Ascending aorta (tissue), 2 donors: Measurements from ENCODE around the gene KBTBD8. TPM values are rescaled to one million over a fixed set of nuclear protein-coding genes. Genes with fewer than 3 reads are reported as not detected.
A peak's percentile ranks its signal among the peaks of the same experiment; 100 is the strongest.

Experiments
- DNase-seq, 2 donors: peaks; one replicate each; pipeline ENCODE4 v3.0.0-alpha.2; 2019; ENCODE audit warnings: low spot score in 2 of 2
- H3K27ac ChIP-seq, 2 donors: fragments of 200-600 bp; sonication (generic); one replicate each; pipeline ENCODE4 v1.5.1; 2016 to 2017; ENCODE audit warnings: mild to moderate bottlenecking in 1 of 2
- H3K27me3 ChIP-seq: fragments of 200-600 bp; sonication (generic); one replicate; pipeline ENCODE4 v1.5.1; 2017
- H3K36me3 ChIP-seq, 2 donors: fragments of 200-600 bp; sonication (generic); one replicate each; pipeline ENCODE4 v1.5.1; 2016
- H3K4me1 ChIP-seq, 2 donors: fragments of 200-600 bp; sonication (generic); one replicate each; pipeline ENCODE4 v1.5.1; 2016 to 2017; ENCODE audit warnings: mild to moderate bottlenecking in 1 of 2
- H3K4me3 ChIP-seq, 2 donors: fragments of 200-600 bp; sonication (generic); one replicate each; pipeline ENCODE4 v1.5.1; 2016 to 2017; ENCODE audit warnings: mild to moderate bottlenecking in 1 of 2
- H3K9me3 ChIP-seq, 2 donors: fragments of 200-600 bp; sonication (generic); one replicate each; pipeline ENCODE4 v1.5.1; 2016
- intact Hi-C: fragments of 100-400 bp; cut with DNase I; formaldehyde crosslinking; loops from one replicate; pipeline ENCODE4 v1.15.1; 2023
- total RNA-seq: library from RNA; depleted of rRNA; stranded (reverse); fragments of >200 nt; gene quantifications from one replicate; pipeline ENCODE4 v1.1.0, GENCODE V29; 2016
- TF ChIP-seq, protein P1 (sequence below), 3 experiments: fragments of 200-600 bp in 2 of 3; fragments of 450-650 bp in 1 of 3; sonication (generic) in 2 of 3; IDR thresholded peaks; one replicate each; pipeline ENCODE4 v1.5.1; 2016 to 2019; ENCODE audit warnings: antibody characterized with exemption in 3 of 3, mild to moderate bottlenecking in 1 of 3, moderate library complexity in 1 of 3

Gene KBTBD8, protein sequence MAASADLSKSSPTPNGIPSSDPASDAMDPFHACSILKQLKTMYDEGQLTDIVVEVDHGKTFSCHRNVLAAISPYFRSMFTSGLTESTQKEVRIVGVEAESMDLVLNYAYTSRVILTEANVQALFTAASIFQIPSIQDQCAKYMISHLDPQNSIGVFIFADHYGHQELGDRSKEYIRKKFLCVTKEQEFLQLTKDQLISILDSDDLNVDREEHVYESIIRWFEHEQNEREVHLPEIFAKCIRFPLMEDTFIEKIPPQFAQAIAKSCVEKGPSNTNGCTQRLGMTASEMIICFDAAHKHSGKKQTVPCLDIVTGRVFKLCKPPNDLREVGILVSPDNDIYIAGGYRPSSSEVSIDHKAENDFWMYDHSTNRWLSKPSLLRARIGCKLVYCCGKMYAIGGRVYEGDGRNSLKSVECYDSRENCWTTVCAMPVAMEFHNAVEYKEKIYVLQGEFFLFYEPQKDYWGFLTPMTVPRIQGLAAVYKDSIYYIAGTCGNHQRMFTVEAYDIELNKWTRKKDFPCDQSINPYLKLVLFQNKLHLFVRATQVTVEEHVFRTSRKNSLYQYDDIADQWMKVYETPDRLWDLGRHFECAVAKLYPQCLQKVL
- total RNA-seq: not detected

DNA sequence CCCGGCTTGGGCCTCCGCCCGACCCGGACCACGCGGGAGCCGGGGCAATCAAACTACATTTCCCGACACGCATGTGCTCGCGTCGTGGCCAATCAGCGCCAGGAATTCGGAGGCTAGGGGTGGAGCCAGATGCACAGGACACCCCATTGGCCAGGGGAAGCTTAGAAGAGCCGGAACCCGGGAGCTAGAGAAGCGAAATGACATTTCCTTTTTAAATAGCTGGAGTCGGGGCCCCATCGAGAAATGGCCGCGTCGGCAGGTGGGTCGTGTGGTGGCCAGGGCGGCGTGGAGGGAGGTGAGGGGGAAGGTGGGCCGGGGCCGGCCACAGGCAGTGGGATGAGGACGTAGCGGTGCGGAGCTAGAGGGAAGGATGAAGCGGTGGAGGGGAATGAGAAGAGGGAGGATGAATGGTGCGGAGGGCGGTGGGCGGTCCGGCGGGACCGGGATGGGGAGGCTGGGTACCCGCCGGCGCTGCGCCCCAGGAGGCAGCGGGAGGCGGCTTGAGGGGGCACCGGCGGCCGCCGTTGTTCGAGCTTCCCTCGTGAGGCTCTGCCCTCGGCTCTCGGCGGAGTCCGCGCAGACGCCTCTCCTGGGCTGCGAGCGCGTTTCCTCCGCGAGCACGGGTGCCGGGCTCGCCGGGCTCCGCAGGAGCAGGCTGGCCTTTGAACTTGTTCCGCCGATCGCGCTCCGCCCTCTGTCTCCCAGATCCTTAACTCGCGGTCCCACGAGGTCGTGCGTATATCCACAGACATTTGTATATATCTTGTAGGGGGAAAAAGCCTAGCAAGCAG, at the start of gene KBTBD8:
Gene KBTBD8 (plus strand): TSS at position 195 of the 791 bp plus-strand sequence. CDS start 49 bp downstream, at position 244.
- no peaks in the 10 kb centered on the region for H3K36me3 ChIP-seq
- no peaks in the 10 kb centered on the region for H3K9me3 ChIP-seq
- intact Hi-C loops: loop anchor here (5.0 kb wide), 1 partner anchor 654 kb away; the partner anchor contains the start of gene SUCLG2
- peak within 1 kb of the TSS; percentile 57 to 58 for H3K27ac ChIP-seq
- H3K4me3 ChIP-seq: peak within 1 kb of the TSS; percentile 84 to 85
- H3K27me3 ChIP-seq: no peaks in the 10 kb centered on the region
- TF ChIP-seq, protein P1, sequence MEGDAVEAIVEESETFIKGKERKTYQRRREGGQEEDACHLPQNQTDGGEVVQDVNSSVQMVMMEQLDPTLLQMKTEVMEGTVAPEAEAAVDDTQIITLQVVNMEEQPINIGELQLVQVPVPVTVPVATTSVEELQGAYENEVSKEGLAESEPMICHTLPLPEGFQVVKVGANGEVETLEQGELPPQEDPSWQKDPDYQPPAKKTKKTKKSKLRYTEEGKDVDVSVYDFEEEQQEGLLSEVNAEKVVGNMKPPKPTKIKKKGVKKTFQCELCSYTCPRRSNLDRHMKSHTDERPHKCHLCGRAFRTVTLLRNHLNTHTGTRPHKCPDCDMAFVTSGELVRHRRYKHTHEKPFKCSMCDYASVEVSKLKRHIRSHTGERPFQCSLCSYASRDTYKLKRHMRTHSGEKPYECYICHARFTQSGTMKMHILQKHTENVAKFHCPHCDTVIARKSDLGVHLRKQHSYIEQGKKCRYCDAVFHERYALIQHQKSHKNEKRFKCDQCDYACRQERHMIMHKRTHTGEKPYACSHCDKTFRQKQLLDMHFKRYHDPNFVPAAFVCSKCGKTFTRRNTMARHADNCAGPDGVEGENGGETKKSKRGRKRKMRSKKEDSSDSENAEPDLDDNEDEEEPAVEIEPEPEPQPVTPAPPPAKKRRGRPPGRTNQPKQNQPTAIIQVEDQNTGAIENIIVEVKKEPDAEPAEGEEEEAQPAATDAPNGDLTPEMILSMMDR (IDR thresholded peaks at IDR 0.05): no peak
- H3K4me1 ChIP-seq: peaks cover 0 to 5% of the 10 kb centered on the region in 2 donors
- peak; percentile 97 to 99 for DNase-seq

DNA sequence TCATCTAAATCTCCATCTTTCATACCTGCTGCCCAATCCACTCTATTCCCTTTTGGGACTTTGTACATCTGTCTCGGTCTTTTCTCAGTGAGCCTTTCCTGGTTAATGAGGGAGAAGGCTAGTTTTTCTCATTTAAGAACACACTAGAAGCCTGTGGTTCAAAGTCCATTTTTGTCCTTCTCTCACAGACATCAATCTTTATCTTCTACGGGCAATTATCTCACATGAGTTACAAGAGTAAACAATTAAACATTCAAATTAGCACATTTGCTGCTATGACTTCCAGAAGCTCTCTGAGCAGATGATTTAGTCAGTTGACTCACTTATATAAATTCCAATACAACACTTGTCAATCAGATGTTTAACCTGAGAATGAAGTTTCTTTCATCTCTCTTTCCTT, 49.3 kb upstream of the KBTBD8 start:
- no peak overlapping the region for H3K4me3 ChIP-seq
- intact Hi-C loops: no loop called here
- TF ChIP-seq, protein P1 (IDR thresholded peaks at IDR 0.05): no peak
- H3K36me3 ChIP-seq: no peaks in the 10 kb centered on the region
- no peak for DNase-seq
- no peaks in the 10 kb centered on the region for H3K27me3 ChIP-seq
- no peaks in the 10 kb centered on the region for H3K9me3 ChIP-seq
- H3K27ac ChIP-seq: no peak overlapping the region
- H3K4me1 ChIP-seq: no peaks in the 10 kb centered on the region

DNA sequence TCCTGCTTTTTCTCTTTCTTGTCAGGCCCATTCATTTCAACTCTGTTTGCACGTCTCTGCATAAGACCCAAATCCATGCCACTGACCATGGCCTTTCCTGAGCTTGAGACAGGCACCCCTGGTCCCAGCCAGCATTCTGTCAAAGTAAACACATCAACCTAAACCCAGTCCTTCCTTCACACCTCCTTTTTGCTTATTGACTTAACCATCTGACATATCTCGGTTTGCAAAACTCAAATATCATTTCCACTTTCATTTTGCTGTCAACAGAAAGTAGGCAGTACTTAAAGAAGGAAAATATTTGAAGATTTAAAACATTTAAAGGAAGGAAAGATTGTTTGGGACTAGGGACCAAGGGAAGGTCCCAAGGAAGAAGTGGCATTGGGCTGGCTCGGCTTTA, 48.2 kb upstream of the KBTBD8 start:
- intact Hi-C loops: no loop called here
- Histone ChIP-seq H3K27me3 (no peaks in the 10 kb centered on the region), H3K27ac (no peak overlapping the region), H3K4me3 (no peak overlapping the region), H3K4me1 (no peaks in the 10 kb centered on the region), H3K9me3 (no peaks in the 10 kb centered on the region), H3K36me3 (no peaks in the 10 kb centered on the region)
- TF ChIP-seq, protein P1 (IDR thresholded peaks at IDR 0.05): no peak
- DNase-seq: no peak

DNA sequence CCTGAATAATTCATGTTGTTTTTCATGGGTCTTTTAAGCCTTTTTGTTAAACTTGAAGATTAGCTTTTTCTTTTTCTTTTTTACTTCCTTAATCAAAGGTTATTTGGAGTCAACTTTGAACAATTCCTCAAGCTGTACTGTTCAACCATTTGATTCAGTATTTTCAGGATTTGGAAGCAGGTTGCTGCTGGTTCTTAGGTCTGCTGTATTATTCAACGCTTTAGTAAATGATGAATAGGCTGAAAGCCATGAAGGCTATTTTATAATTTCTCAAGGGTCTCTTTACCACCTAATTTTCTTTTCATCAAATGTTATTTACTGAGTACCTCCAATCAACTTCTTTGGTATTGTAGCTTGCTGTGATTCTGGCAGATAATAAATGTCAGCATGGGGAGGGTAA, 45.8 kb upstream of the KBTBD8 start:
- H3K9me3 ChIP-seq: no peaks in the 10 kb centered on the region
- TF ChIP-seq, protein P1 (IDR thresholded peaks at IDR 0.05): no peak
- intact Hi-C loops: no loop called here

DNA sequence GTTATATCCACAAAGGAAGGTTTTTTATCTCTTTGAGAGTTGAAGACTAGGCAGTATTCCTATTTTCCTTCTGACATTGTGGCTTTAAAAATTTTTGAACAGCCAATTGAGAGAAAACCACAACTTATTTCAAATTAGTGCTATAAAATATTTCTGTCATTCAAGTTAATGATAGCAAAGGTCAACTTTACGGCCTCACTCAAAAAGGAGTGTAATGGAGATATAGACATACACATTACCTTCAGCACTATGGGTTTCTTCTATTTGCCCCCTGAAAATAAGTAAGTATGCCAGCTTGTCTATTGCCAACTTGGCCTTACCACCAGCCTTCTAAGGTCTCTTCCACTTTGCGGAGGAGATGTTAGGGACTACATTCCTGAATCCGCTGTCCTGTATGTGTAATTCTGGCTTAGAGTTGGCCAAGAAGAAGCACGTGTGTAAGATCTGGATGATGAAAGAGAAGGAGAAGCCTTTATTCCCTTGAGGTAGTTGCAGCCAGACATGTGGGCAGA, 44.1 kb upstream of the KBTBD8 start:
- Histone ChIP-seq H3K4me1 (no peaks in the 10 kb centered on the region), H3K36me3 (no peaks in the 10 kb centered on the region), H3K27ac (no peak overlapping the region), H3K4me3 (no peak overlapping the region), H3K9me3 (no peaks in the 10 kb centered on the region), H3K27me3 (no peaks in the 10 kb centered on the region)
- intact Hi-C loops: no loop called here
- TF ChIP-seq, protein P1 (IDR thresholded peaks at IDR 0.05): no peak
- no peak for DNase-seq

More for the DNA sequence above, 45.8 kb upstream of the KBTBD8 start:
- no peak for DNase-seq
- H3K27me3 ChIP-seq: no peaks in the 10 kb centered on the region
- no peak overlapping the region for H3K27ac ChIP-seq
- no peak overlapping the region for H3K4me3 ChIP-seq
- no peaks in the 10 kb centered on the region for H3K36me3 ChIP-seq
- H3K4me1 ChIP-seq: no peaks in the 10 kb centered on the region
